Left lung (tissue), 10 donors: ENCODE data around the gene CSRNP2. TPM values are rescaled to one million over a fixed set of nuclear protein-coding genes. Genes with fewer than 3 reads are reported as not detected.
A peak's percentile ranks its signal among the peaks of the same experiment; 100 is the strongest.

Source experiments
- ATAC-seq: fragments of 200-7000 bp; cut with Tn5 transposase; one replicate; pipeline ENCODE4 v1.9.1; 2020; ENCODE audit warnings: moderate library complexity
- DNase-seq, 4 donors: peaks; one replicate each; pipeline ENCODE4 v3.0.0-alpha.2; 2013 to 2020
- H3K27ac ChIP-seq, 2 donors: fragments of 200-600 bp; sonication (generic) in 1 of 2; one replicate each; pipeline versions ENCODE4 v1.5.0 to v1.8.0; 2020 to 2021
- H3K27me3 ChIP-seq, 2 donors: fragments of 200-600 bp; sonication (generic) in 1 of 2; one replicate each; pipeline versions ENCODE4 v1.5.0 to v1.8.0; 2020 to 2021
- H3K36me3 ChIP-seq, 2 donors: fragments of 200-600 bp; sonication (generic) in 1 of 2; one replicate each; pipeline versions ENCODE4 v1.5.0 to v1.8.0; 2020 to 2021
- H3K4me1 ChIP-seq, 2 donors: fragments of 200-600 bp; one replicate each; pipeline ENCODE4 v1.8.0; 2021
- H3K4me3 ChIP-seq, 2 donors: fragments of 200-600 bp; sonication (generic) in 1 of 2; one replicate each; pipeline versions ENCODE4 v1.5.0 to v1.8.0; 2020 to 2021; ENCODE audit warnings: mild to moderate bottlenecking in 1 of 2
- H3K9me3 ChIP-seq, 2 donors: fragments of 200-600 bp; sonication (generic) in 1 of 2; one replicate each; pipeline versions ENCODE4 v1.5.0 to v1.8.0; 2020 to 2021
- CTCF ChIP-seq, 2 donors: fragments of 200-600 bp; sonication (generic) in 1 of 2; IDR thresholded peaks; one replicate each; pipeline versions ENCODE4 v1.5.0 to v1.8.0; 2021; ENCODE audit warnings: antibody characterized with exemption in 2 of 2
- intact Hi-C, 2 donors: fragments of 100-400 bp; cut with DNase I; formaldehyde crosslinking; loops; one replicate each; pipeline versions ENCODE4 v1.11.2 to v1.14.2; 2022
- polyA plus RNA-seq, 6 donors: library from polyadenylated mRNA; unstranded; fragments of 120-200 nt; gene quantifications; one replicate each; pipeline ENCODE4 v1.2.1, GENCODE V29; 2013; ENCODE audit not compliant: insufficient read length in 6 of 6
- total RNA-seq, 2 donors: library from RNA; stranded (reverse); fragmentation: NEBNext Ultra II Directional; extraction: Animal tissue kit (Norgen Biotek cat#: 25700); gene quantifications; one replicate each; pipeline ENCODE4 v1.2.1, GENCODE V29; 2021
- donor health status: DM: no; HTN: yes; CAD: no.
- donor health status: DM: no; HTN: no; CAD: no.

CSRNP2 gene
- total and polyA plus RNA-seq, 8 donors = 25.2 to 40.9 (median 34.6) TPM

GRCh38 chr12:51012570-51013236 is 70.7 kb downstream of the CSRNP2 start:
- TF ChIP-seq CTCF (IDR thresholded peaks at IDR 0.05) = no peak
- intact Hi-C loops = no loop called here
- no peak overlapping the region for H3K4me3 ChIP-seq
- peak; percentile 30 for ATAC-seq
- H3K36me3 ChIP-seq = peaks cover 0 to 3% of the 10 kb centered on the region in 2 donors
- no peak for DNase-seq
- H3K27ac ChIP-seq = peak overlapping the region in 1 of 2 donors; percentile 45
- H3K9me3 ChIP-seq = no peaks in the 10 kb centered on the region
- H3K27me3 ChIP-seq = no peaks in the 10 kb centered on the region
- peaks cover 15 to 71% of the 10 kb centered on the region in 2 donors for H3K4me1 ChIP-seq

GRCh38 chr12:51011955-51012354 is 71.4 kb downstream of the CSRNP2 start:
- peak overlapping the region in 1 of 2 donors; percentile 45 for H3K27ac ChIP-seq
- peak; percentile 68 for ATAC-seq
- DNase-seq = peak in 2 of 4 donors; percentile 55 to 81
- H3K4me1 ChIP-seq = peaks cover 15 to 67% of the 10 kb centered on the region in 2 donors
- H3K27me3 ChIP-seq = no peaks in the 10 kb centered on the region
- H3K9me3 ChIP-seq = no peaks in the 10 kb centered on the region
- TF ChIP-seq CTCF (IDR thresholded peaks at IDR 0.05) = no peak
- no peak overlapping the region for H3K4me3 ChIP-seq
- intact Hi-C loops = no loop called here
- peaks cover 0 to 10% of the 10 kb centered on the region in 2 donors for H3K36me3 ChIP-seq

Other genes starting within 250 kb of the CSRNP2 start
- not detected for gene TMPRSS12, start 240.7 kb downstream of the CSRNP2 start, total RNA-seq
- under 1 TPM in 4 of 6 donors, not detected in 2; 0.06 to 0.12 (median 0.08) TPM for gene TMPRSS12, start 240.7 kb downstream of the CSRNP2 start, polyA plus RNA-seq
- gene HIGD1C, start 131.1 kb downstream of the CSRNP2 start, total RNA-seq = not detected
- under 1 TPM in 5 of 6 donors, not detected in 1; 0.53 to 0.94 (median 0.56) TPM for gene HIGD1C, start 131.1 kb downstream of the CSRNP2 start, polyA plus RNA-seq
- 100 to 1,000 TPM in 1 of 2 donors, 10 to 100 TPM in 1; 72.1 to 120 TPM for gene SLC11A2, start 57.2 kb downstream of the CSRNP2 start, total RNA-seq
- 10 to 100 TPM; 47.9 to 56.0 (median 51.3) TPM for gene SLC11A2, start 57.2 kb downstream of the CSRNP2 start, polyA plus RNA-seq
- 10 to 100 TPM; 46.8 to 61.0 TPM for gene LETMD1, start 35.3 kb downstream of the CSRNP2 start, total RNA-seq
- 100 to 1,000 TPM; 120 to 164 (median 136) TPM for gene LETMD1, start 35.3 kb downstream of the CSRNP2 start, polyA plus RNA-seq
- gene TFCP2, start 89.5 kb upstream of the CSRNP2 start, total RNA-seq = 10 to 100 TPM; 24.1 TPM
- gene TFCP2, start 89.5 kb upstream of the CSRNP2 start, polyA plus RNA-seq = 10 to 100 TPM; 46.5 to 57.6 (median 53.9) TPM
- 10 to 100 TPM; 11.6 to 12.6 TPM for gene POU6F1, start 134.5 kb upstream of the CSRNP2 start, total RNA-seq
- 10 to 100 TPM in 5 of 6 donors, 1 to 10 TPM in 1; 9.9 to 15.6 (median 11.9) TPM for gene POU6F1, start 134.5 kb upstream of the CSRNP2 start, polyA plus RNA-seq
- 100 to 1,000 TPM; 199 to 221 TPM for gene DAZAP2, start 155.2 kb upstream of the CSRNP2 start, total RNA-seq
- 100 to 1,000 TPM; 184 to 224 (median 212) TPM for gene DAZAP2, start 155.2 kb upstream of the CSRNP2 start, polyA plus RNA-seq
- gene SMAGP, start 186.8 kb upstream of the CSRNP2 start, total RNA-seq = 10 to 100 TPM; 24.1 to 35.6 TPM
- 10 to 100 TPM; 18.8 to 25.5 (median 23.6) TPM for gene SMAGP, start 186.8 kb upstream of the CSRNP2 start, polyA plus RNA-seq
- 10 to 100 TPM; 15.5 to 46.0 TPM for gene BIN2, start 240.6 kb upstream of the CSRNP2 start, total RNA-seq
- gene BIN2, start 240.6 kb upstream of the CSRNP2 start, polyA plus RNA-seq = 1 to 10 TPM; 3.8 to 7.2 (median 5.8) TPM